HG02970 (cell line): ENCODE data around the gene TF.
"Not testable (repeated sequence)": the region's sequence is repeated elsewhere in the genome, so short reads cannot be mapped to it uniquely, and the experiment has no call there.

Source experiments
- ATAC-seq: cut with Tn5 transposase; IDR thresholded peaks from one replicate; pipeline ENCODE4 v1.9.1; 2021; ENCODE audit warnings: mild to moderate bottlenecking, moderate library complexity, moderate number of reproducible peaks; ENCODE audit not compliant: unreplicated experiment, low FRiP score

The TF gene

GRCh38 chr3:133763797-133764683 is 17.8 kb downstream of the TF start:
- no peak for ATAC-seq

- ATAC-seq = no peak
These were observed 19.1 kb downstream of the TF start for GRCh38 chr3:133765256-133765655.

GRCh38 chr3:133767607-133768006 is 21.4 kb downstream of the TF start:
- no peak for ATAC-seq

DNA sequence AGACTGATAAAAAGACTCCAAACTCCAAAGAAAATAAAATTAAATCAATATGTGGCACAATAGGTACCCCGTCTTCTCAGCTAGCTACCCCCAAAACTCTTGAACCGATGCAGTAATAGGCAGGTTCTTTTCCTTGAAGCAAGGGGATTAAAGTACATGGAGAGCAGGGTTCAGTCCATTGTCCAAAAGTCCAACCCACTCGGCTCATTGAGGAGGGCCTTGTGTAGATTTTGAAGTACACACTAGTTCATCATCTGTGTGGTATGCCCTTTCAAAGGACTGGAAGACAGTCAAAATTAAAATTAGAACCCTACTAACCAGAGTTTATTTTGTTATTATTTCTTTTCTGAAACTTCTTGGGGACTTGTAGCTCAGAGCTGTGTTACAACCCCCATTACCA is 23.3 kb downstream of the TF start:
- ATAC-seq = no peak

DNA sequence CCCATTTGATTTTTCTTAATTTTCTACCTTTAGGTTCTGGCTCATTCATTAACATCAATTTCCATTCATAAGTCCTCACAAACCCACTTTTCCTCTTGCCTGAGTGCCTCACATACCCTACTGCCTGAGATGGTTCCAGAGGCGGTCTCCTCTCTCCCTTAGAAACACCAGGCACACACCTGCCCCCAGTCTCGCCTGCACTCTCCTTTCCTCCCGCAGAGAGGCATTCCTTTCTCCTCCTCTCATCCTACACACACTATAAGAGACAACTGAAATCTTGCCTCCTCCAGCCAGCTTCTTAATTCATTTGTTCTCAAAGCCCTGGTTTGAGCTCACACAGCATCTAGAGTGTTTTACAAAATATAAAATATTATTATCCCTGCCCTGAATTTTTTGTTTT is 27.5 kb downstream of the TF start:
- ATAC-seq = no peak

DNA sequence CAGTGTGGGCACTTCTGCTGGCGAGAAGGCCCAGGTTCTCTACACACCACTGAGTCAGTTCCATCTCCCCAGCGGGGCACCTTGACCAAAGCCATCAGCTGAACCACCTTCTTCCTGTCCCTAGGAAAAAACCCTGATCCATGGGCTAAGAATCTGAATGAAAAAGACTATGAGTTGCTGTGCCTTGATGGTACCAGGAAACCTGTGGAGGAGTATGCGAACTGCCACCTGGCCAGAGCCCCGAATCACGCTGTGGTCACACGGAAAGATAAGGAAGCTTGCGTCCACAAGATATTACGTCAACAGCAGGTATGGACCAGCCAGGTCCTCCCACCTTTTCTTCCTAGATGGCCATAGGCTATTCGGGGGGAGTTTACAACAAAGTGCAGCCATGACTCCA is 29.1 kb downstream of the TF start:
- ATAC-seq = no peak

DNA sequence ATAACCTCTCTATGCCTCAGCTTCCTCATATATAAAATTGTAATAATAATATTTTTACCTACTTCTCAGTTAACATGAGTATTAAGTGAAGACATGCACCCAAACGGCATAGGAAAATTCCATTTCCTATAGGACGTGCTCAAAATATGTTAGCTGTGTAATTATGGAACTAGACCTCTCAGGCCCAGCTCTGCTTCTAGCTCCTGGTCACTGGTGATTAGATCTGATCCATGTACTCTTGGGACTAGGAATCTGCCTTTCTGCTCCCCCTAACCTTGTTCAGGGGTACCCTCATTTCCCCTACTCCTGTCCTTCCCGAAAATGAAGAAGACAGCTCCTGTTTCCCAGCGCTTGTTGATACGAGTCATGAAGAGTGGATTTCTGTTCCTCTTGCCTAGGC is 29.6 kb downstream of the TF start:
- no peak for ATAC-seq

- no peak for ATAC-seq
These were observed 30.7 kb downstream of the TF start for GRCh38 chr3:133776794-133777438.

DNA sequence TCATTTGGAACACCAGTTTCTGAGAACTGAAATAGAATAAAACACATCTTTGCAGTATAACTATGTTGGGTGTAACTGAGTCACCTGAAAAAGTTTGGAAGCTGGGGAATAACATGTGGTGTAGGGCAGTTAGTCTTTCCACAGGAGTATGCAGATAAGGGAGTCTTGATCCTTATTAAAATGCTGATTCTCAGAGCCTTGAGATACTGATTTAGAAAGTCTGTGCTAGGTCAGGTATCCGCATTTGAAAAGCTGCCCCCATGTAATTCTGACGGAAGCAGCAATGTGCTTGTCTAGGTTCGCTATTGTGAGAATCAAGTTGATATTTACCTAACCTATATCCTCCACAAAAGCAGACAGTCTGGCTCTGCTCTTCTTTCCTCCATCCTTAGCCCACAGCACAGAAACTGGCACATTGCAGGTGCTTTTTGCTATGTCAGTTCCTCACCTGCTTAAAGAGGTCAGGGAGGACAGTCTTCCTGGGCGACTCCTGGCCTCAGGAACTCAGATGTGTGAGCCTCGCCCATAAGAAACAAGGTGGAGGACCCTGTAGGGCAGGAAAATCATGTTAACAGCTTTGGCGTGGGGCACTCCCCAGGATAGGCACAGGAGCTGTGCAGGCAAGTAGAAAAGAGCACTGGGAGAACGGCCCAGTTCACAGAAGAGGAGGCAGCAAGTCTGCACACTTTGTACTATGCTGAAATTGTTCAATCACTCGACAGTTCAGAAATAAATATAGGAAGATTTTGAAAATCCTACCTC is 31.8 kb downstream of the TF start:
- ATAC-seq = no peak

- no peak for ATAC-seq
These were observed 33.5 kb downstream of the TF start for GRCh38 chr3:133779626-133780203.

DNA sequence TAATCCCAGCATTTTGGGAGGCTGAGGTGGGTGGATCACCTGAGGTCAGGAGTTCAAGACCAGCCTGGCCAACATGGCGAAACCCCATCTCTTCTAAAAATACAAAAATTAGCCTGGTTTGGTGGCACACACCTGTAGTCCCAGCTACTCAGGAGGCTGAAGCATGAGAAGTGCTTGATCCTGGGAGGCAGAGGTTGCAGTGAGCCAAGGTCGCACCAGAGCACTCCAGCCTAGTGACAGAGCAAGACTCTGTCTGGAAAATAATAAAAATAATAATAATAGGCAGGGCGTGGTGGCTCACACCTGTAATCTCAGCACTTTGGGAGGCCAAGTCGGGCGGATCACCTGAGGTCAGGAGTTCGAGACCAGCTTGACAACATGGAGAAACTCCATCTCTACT is 34.6 kb downstream of the TF start:
- not testable (repeated sequence) for ATAC-seq

GRCh38 chr3:133781570-133781969 is 35.4 kb downstream of the TF start:
- ATAC-seq = no peak

DNA sequence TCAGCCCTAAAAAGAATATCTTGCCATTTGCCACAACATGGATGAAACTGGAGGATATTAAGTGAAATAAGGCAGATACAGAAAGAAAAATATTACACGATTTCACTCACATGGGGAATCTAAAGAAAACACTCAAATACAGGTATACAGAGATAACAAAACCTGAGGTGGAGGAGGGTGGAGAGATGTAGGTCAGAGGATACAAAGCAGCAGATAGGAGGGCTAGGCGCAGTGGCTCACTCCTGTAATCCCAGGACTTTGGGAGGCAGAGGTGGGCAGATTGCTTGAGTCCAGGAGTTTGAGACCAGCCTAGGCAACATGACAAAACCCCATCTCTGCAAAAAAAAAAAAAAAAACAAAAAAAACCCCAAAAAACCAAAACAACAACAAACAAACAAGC is 36.3 kb downstream of the TF start:
- ATAC-seq = no peak

- ATAC-seq = no peak
These were observed 37.6 kb downstream of the TF start for GRCh38 chr3:133783762-133784161.

GRCh38 chr3:133788024-133788423 is 41.8 kb downstream of the TF start:
- no peak for ATAC-seq

- no peak for ATAC-seq
These were observed 46.1 kb downstream of the TF start for GRCh38 chr3:133792171-133792763.

- no peak for ATAC-seq
These were observed 51.4 kb downstream of the TF start for GRCh38 chr3:133797396-133798105.

GRCh38 chr3:133799794-133800585 is 53.8 kb downstream of the TF start:
- ATAC-seq = no peak

- ATAC-seq = no peak
These were observed 57.3 kb downstream of the TF start for GRCh38 chr3:133803469-133803868.
